ENCODE measurements around the gene C9orf85. TPM values are rescaled to one million over a fixed set of nuclear protein-coding genes. Genes with fewer than 3 reads are reported as not detected.

C9orf85 gene
- total and polyA plus RNA-seq, 3 donors from 2014 or later = 8.0 to 14.4 (median 11.8) TPM

DNA sequence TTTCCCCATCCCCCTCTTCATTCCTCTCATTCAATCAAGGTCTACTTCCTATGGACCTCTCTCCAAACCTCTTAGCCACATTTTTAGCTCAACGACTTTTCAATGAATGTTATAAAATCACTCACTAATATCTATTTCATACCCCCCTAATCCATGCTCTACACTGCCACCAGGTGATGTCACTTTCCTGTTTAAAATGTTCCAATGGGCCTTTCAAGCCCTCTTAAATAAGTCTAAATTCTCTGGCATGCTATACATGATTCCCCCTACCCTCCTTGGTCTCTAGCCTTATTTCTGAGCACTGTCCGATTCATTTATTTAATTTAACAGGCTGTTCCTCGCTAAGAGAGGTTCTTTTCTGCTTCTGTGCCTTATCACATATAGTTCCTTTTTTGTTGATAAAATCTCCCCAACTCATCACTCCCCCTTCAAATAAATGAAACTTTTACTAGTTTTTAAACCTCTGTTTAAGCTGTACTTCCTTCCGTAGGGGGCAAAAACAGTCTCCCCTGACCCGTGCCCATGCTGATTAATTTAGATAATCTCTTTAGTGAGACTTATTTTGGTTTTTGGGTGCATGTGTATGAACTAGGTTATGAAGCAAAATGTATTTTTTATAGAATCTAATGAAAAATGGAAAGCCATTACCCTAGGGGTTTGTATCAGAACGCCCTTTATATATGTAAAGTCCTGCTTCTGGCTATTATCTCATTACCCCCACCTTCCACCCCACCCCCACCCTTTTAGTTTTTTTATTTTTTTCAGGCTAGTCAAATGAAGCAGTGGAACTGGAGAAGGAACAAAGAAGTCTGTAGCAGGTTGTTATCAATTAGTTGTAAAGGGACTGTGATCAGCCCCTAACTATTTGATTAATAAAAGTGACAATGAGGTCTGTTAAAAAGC, 9.5 kb upstream of the C9orf85 start:
- H3K27me3 ChIP-seq = no peaks in the 10 kb centered on the region
- no peak for DNase-seq
- TF ChIP-seq CTCF (IDR thresholded peaks at IDR 0.05) = no peak
- TF ChIP-seq POLR2A (IDR thresholded peaks at IDR 0.05) = no peak
- no peak overlapping the region for H3K27ac ChIP-seq
- no peaks in the 10 kb centered on the region for H3K36me3 ChIP-seq (ENCODE audit: low read depth, missing control alignments)
- peaks cover 13% of the 10 kb centered on the region for H3K4me1 ChIP-seq
- WGBS, 2 donors = 51 to 58% methylated on average over 6 of the region's 6 CpGs
- no peaks in the 10 kb centered on the region for H3K9me3 ChIP-seq
- intact Hi-C loops (cut with DNase I; ENCODE audit: low total_unique reads) = no loop called here
- no peak overlapping the region for H3K4me3 ChIP-seq

DNA sequence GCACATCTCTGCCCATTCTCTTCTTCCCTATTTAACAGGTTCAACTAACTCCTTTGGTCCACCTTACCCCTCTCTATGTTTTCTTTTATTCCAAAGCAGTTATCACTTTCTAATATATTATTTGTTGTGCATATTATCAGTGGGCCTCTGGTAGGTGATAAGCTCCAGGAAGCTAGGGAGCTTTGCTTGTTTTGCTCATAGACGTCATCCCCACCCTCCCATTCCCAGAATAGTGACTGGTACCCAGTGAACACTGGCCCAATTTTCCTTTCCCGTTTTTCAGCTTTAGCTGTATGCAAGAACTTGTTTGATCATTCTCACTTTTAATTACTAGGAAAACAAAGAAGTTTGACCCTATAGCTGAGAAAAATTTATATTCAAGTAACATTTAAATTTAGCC, 7.4 kb upstream of the C9orf85 start:
- TF ChIP-seq CTCF (IDR thresholded peaks at IDR 0.05) (no peak), POLR2A (IDR thresholded peaks at IDR 0.05) (no peak)
- Histone ChIP-seq H3K4me1 (peaks cover 14% of the 10 kb centered on the region), H3K4me3 (no peak overlapping the region), H3K9me3 (no peaks in the 10 kb centered on the region), H3K27ac (no peak overlapping the region), H3K36me3 (ENCODE audit: low read depth, missing control alignments) (no peaks in the 10 kb centered on the region), H3K27me3 (no peaks in the 10 kb centered on the region)
- DNase-seq = no peak
- intact Hi-C loops (cut with DNase I; ENCODE audit: low total_unique reads) = no loop called here
- 64 to 73% methylated on average over 2 of the region's 2 CpGs for WGBS, 2 donors

- Histone ChIP-seq H3K36me3 (ENCODE audit: low read depth, missing control alignments) (no peaks in the 10 kb centered on the region), H3K9me3 (no peaks in the 10 kb centered on the region), H3K4me3 (peak overlapping the region in 1 of 2 donors; percentile 98), H3K27me3 (no peaks in the 10 kb centered on the region), H3K4me1 (peaks cover 19% of the 10 kb centered on the region), H3K27ac (no peak overlapping the region)
- TF ChIP-seq CTCF (IDR thresholded peaks at IDR 0.05) (no peak), POLR2A (IDR thresholded peaks at IDR 0.05) (no peak)
- 44 to 52% methylated on average over 1 of the region's 1 CpG for WGBS, 2 donors
- intact Hi-C loops (cut with DNase I; ENCODE audit: low total_unique reads) = no loop called here
- no peak for DNase-seq
These were observed 2.6 kb upstream of the C9orf85 start for GRCh38 chr9:71908825-71909224.

GRCh38 chr9:71909887-71910649, 1.4 kb upstream of the C9orf85 start:
- H3K27me3 ChIP-seq = no peaks in the 10 kb centered on the region
- intact Hi-C loops (cut with DNase I; ENCODE audit: low total_unique reads) = no loop called here
- TF ChIP-seq POLR2A (IDR thresholded peaks at IDR 0.05) (no peak), CTCF (IDR thresholded peaks at IDR 0.05) (no peak)
- H3K27ac ChIP-seq = peak overlapping the region; percentile 95 to 96
- peak overlapping the region; percentile 94 to 98 for H3K4me3 ChIP-seq
- H3K36me3 ChIP-seq (ENCODE audit: low read depth, missing control alignments) = no peaks in the 10 kb centered on the region
- WGBS, 2 donors = 0 to 1% methylated on average over 28 to 47 of the region's 47 CpGs
- peak; percentile 64 for DNase-seq
- peaks cover 19% of the 10 kb centered on the region for H3K4me1 ChIP-seq
- H3K9me3 ChIP-seq = no peaks in the 10 kb centered on the region

Measured in testis (tissue), 3 donors.